ENCODE measurements around the gene NACA2.
"Not testable (repeated sequence)": the region's sequence is repeated elsewhere in the genome, so short reads cannot be mapped to it uniquely, and the experiment has no call there.

The NACA2 gene

DNA sequence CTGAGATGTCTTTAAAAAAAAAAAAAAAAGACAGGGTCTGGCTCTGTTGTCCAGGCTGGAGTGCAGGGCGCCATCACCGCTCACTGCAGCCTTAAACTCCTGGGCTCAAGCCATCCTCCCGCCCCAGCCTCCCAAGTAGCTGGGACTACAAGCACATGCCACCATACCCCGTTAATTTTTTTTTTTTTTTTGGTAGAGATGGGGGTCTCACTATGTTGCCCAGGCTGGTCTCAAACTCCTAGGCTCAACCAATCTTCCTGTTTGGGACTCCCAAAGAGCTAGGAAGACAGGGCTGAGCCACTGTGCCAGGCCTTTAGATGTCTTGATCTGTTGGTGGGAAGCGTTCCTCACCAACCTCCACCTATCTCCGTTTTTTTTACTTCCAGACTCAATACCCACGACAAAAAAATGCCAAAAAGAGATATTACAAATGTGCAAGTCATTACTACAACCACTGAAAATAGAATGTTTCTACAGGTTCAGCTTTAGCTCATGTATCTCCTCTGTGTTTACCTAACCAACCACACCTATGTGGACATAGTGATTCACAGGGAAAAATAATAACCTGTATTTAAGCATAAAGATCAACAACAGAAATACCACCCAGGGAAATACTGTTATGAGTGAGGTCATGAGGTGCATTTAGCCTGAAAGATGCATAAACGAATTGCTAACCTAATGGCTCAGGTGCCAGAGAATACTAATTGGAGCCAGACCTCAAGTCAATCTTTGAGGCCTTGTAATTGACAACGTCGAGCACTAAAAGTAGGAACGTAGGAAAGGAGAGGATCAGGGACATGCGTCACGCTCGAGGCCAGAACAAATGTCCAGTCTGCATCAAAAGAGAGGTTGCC, 22.6 kb downstream of the NACA2 start:
- DNase-seq (ENCODE audit: low read depth in 1 of 2, low spot score in 1 of 2) = peak; percentile 26 to 38
- in situ Hi-C loops (cut with HindIII; ENCODE audit: low pct_unique_long_range_greater_than_20kb, low sequenced_read_pairs) = no loop called here
- TF ChIP-seq JUND (IDR thresholded peaks at IDR 0.05; ENCODE audit: low read depth) = no peak

DNA sequence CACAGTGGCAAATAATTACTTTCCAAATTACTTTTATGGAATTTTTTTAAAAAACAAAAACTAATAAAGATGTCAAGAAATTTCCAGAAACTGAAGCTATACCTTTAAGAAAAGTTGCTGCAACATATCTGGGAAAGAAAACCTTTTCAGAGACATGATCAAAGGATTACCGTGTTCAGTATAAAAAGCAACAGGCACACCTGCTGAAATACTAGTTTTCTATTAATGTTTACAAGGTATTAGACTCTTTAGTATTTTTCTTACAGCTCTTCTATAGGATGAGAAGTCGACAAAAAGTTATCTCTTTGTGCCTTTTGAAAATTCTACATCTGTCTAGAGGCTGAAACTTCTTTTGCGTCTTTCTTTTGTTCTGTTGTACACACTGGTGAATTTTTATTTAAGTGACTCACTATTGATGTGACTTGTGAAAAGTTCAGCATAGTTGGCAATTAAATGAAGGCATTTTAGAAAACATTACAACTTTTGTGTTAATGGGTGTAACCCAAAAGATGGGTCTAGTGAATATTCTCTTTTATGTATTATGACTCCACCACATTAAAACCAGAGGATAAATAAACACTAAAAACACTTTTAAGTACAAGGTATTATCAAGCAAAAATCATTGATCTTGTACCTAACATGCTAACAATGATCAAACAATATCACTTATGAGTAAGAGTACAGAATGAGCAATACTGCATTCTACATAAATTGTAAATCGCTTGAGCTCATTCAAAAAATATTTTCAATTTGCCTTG, 23.8 kb downstream of the NACA2 start:
- DNase-seq (ENCODE audit: low read depth in 1 of 2, low spot score in 1 of 2) = no peak
- in situ Hi-C loops (cut with HindIII; ENCODE audit: low pct_unique_long_range_greater_than_20kb, low sequenced_read_pairs) = no loop called here
- TF ChIP-seq JUND (IDR thresholded peaks at IDR 0.05; ENCODE audit: low read depth) = no peak

DNA sequence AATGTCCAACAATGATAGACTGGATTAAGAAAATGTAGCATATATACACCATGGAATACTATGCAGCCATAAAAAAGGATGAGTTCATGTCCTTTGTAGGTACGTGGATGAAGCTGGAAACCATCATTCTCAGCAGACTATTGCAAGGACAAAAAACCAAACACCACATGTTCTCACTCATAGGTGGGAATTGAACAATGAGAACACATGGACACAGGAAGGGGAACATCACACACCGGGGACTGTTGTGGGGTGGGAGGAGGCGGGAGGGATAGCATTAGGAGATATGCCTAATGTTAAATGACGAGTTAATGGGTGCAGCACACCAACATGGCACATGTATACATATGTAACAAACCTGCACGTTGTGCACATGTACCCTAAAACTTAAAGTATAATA, 24.6 kb downstream of the NACA2 start:
- in situ Hi-C loops (cut with HindIII; ENCODE audit: low pct_unique_long_range_greater_than_20kb, low sequenced_read_pairs); DNase-seq (ENCODE audit: low read depth in 1 of 2, low spot score in 1 of 2): not testable (repeated sequence)

DNA sequence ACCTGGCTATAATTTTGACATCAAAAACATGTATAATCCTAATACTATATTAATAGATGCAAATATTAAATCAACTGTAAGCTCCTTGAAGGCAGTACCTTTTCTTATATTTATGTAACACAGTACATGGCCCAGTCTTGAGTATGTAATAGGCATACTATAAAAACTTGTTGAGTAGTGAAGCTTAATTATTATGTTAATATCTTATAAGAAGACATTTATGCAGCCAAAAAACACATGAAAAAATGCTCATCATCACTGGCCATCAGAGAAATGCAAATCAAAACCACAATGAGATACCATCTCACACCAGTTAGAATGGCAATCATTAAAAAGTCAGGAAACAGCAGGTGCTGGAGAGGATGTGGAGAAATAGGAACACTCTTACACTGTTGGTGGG, 25.2 kb downstream of the NACA2 start:
- in situ Hi-C loops (cut with HindIII; ENCODE audit: low pct_unique_long_range_greater_than_20kb, low sequenced_read_pairs); DNase-seq (ENCODE audit: low read depth in 1 of 2, low spot score in 1 of 2): not testable (repeated sequence)

DNA sequence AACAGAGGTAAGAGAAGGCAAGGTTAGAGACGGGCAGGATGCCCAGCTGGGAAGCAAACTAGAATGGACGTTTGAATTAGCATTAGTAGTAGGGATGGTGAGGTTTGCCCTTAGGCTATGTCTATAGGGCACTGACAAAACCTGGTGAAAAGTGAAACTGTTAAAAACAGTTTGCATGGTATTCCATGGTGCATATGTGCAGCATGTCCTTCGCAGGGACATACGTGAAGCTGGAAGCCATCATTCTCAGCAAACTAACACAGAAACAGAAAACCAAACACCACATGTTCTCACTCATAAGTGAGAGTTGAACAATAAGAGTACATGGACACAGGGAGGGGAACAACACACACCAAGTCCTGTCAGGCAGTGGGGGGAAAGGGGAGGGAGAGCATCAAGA, 25.8 kb downstream of the NACA2 start:
- TF ChIP-seq JUND (IDR thresholded peaks at IDR 0.05; ENCODE audit: low read depth) = no peak
- no peak for DNase-seq (ENCODE audit: low read depth in 1 of 2, low spot score in 1 of 2)
- in situ Hi-C loops (cut with HindIII; ENCODE audit: low pct_unique_long_range_greater_than_20kb, low sequenced_read_pairs) = no loop called here

DNA sequence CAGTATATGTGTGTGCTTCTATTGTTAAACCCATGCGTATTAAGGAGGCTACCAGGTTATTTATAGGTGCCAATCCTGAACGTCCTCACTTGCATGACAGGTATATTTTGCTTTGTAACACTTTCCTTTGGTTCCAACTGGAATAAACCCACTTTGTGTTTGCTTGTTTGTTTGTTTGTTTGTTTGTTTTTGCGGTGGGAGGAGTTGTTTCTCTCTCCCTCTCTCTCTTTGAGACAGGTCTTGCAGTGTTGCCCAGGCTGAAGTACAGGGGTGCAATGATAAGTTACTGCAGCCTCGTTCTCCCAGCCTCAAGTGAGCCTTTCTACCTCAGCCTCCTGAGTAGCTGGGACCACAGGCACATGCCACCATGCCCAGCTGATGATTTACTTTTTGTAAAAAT, 28.7 kb downstream of the NACA2 start:
- no peak for DNase-seq (ENCODE audit: low read depth in 1 of 2, low spot score in 1 of 2)
- TF ChIP-seq JUND (IDR thresholded peaks at IDR 0.05; ENCODE audit: low read depth) = no peak
- in situ Hi-C loops (cut with HindIII; ENCODE audit: low pct_unique_long_range_greater_than_20kb, low sequenced_read_pairs) = no loop called here

DNA sequence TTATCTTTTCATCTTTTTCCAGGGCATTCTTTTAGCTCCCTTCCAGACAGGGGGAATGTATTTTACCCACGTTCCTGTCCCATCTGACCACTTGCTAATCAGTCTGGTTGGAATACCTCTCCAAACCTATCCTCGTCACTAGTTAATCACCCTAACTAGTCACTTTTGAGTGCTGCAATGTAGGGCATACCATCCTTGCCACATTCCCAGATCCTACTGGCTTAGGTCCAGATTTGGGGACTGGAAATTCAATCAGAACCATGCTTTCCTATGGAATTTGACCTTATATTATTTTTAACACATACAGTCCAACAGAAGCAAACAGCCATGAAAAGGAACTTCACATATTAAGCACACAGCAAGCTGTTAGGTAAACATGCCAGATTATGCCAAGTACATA, 29.7 kb downstream of the NACA2 start:
- no peak for DNase-seq (ENCODE audit: low read depth in 1 of 2, low spot score in 1 of 2)
- no peak for TF ChIP-seq JUND (IDR thresholded peaks at IDR 0.05; ENCODE audit: low read depth)
- in situ Hi-C loops (cut with HindIII; ENCODE audit: low pct_unique_long_range_greater_than_20kb, low sequenced_read_pairs) = no loop called here

DNA sequence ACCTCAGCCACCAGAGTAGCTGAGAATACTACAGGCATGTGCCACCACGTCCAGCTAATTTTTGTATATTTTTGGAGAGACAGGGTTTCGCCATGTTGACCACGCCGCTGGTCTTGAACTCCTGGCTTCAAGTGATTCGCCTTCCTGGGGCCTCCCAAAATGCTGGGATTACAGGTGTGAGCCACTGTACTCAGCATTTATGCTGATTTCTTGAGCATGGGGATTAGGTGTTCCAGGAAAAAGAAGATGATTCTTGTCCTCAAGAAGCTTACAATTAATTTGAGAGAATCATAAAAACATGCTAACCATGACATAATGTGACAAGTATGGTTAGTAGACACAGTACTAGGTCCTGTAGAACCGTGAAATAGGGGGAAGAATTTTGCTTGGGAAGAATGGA, 30.9 kb downstream of the NACA2 start:
- DNase-seq (ENCODE audit: low read depth in 1 of 2, low spot score in 1 of 2) = no peak
- in situ Hi-C loops (cut with HindIII; ENCODE audit: low pct_unique_long_range_greater_than_20kb, low sequenced_read_pairs) = no loop called here

DNA sequence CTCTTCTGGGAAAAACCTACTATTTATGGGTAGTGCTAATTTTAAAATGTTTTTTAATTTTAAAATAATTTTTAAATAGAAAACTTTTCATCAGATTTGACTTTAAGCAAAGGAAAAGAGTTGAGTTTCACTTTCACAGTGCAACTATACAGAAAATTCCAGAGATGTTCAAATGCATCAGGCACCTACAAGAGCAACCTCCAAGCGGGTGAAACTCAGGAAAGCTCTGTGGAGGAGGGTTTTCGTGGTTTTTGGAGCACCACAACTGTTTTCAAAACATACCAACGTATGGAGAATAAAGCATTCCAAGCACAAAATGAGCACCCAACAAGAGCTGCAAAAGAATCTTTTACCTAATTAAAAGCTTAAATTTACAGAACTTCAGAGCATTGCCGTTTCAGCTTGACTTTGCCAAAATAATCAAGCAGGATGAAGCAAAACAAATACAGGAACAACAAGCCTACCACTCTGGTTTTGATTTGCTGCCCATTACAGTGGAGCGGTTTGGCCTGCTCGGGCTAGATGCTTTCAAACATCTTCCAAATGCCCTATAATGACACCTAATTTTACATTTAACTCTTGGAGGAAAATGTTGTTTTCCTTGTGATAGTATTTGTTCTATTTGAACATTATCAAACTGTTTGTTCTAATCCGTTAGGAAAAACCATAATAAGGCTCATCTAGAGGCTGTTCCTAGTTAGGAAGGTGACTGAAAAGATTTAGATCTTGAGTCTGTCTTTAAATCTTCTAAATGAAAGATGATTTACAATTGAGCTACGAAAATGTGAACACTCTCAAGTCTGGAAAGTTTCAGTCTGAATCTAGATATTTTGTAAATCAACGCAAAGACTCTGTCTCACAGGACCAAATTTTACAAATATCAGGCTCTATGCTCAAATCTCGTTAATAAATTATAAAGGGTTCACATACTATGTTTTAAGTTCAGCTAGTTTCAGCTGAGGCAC, 34.5 kb downstream of the NACA2 start:
- no peak for TF ChIP-seq JUND (IDR thresholded peaks at IDR 0.05; ENCODE audit: low read depth)
- peak; percentile 33 to 53 for DNase-seq (ENCODE audit: low read depth in 1 of 2, low spot score in 1 of 2)
- in situ Hi-C loops (cut with HindIII; ENCODE audit: low pct_unique_long_range_greater_than_20kb, low sequenced_read_pairs) = no loop called here

More for the DNA sequence above, 30.9 kb downstream of the NACA2 start:
- no peak for TF ChIP-seq JUND (IDR thresholded peaks at IDR 0.05; ENCODE audit: low read depth)

DNA sequence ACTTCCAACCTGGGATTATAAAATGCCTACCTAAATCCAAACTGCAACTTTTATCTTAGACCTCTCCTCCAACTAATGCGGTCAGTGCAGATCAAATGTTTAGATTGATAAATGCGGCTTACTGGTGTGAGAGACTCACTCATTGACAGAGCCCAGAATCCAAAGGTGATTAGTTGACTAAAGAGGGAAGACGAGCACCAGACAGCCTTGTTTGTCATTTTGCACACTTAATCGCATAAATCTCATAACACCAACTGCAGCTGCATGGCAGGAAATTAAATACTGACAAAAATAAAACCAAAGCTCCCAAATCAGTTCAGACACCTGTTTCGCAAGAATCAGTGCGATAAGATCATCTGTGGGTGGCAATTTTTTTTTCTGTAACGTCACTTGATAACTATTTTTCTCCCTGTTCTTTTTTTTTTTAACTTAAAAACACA, 35.9 kb downstream of the NACA2 start:
- in situ Hi-C loops (cut with HindIII; ENCODE audit: low pct_unique_long_range_greater_than_20kb, low sequenced_read_pairs) = no loop called here
- no peak for DNase-seq (ENCODE audit: low read depth in 1 of 2, low spot score in 1 of 2)
- no peak for TF ChIP-seq JUND (IDR thresholded peaks at IDR 0.05; ENCODE audit: low read depth)

DNA sequence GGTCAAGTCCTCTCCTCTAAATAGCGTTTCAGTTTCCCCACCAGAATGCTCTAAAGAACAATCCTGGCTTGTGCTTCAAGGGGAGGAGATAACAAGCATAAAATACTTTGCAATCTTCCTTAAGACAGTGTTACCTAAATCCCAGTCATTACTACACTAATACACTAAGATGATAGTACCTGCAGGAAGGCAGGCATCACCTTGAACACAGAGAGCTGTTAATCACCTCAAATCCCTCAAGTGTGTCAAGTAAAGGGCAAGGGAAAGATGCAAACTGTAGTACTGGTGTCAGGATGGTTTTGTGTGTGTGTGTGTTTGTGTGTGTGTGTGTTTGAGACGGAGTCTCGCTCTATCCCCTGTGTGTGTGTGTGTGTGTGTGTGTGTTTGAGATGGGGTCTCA, 36.8 kb downstream of the NACA2 start:
- no peak for TF ChIP-seq JUND (IDR thresholded peaks at IDR 0.05; ENCODE audit: low read depth)
- no peak for DNase-seq (ENCODE audit: low read depth in 1 of 2, low spot score in 1 of 2)
- in situ Hi-C loops (cut with HindIII; ENCODE audit: low pct_unique_long_range_greater_than_20kb, low sequenced_read_pairs) = no loop called here

DNA sequence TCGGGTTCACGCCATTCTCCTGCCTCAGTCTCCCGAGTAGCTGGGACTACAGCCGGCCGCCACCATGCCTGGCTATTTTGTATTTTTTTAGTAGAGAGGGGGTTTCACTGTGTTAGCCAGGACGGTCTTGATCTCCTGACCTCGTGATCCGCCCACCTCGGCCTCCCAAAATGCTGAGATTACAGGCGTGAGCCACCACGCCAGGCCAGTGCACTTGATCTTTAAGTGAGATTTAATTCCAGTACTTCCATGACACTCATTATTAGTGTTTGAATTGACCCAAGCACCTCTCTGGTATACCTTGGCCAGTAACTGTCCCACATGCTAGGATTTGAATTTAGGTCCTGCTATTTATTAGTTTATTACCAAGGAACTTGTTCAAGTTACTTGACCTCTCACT, 38.5 kb downstream of the NACA2 start:
- DNase-seq (ENCODE audit: low read depth in 1 of 2, low spot score in 1 of 2); in situ Hi-C loops (cut with HindIII; ENCODE audit: low pct_unique_long_range_greater_than_20kb, low sequenced_read_pairs): not testable (repeated sequence)

Measured in T47D (cell line).